Measurements from ENCODE around the gene GAB3. TPM values are rescaled to one million over a fixed set of nuclear protein-coding genes. Genes with fewer than 3 reads are reported as not detected.
"Not testable (repeated sequence)": the region's sequence is repeated elsewhere in the genome, so short reads cannot be mapped to it uniquely, and the experiment has no call there.

The GAB3 gene
- total RNA-seq, 4 donors from 2014 or later: 3.9 to 7.3 (median 5.2) TPM

DNA sequence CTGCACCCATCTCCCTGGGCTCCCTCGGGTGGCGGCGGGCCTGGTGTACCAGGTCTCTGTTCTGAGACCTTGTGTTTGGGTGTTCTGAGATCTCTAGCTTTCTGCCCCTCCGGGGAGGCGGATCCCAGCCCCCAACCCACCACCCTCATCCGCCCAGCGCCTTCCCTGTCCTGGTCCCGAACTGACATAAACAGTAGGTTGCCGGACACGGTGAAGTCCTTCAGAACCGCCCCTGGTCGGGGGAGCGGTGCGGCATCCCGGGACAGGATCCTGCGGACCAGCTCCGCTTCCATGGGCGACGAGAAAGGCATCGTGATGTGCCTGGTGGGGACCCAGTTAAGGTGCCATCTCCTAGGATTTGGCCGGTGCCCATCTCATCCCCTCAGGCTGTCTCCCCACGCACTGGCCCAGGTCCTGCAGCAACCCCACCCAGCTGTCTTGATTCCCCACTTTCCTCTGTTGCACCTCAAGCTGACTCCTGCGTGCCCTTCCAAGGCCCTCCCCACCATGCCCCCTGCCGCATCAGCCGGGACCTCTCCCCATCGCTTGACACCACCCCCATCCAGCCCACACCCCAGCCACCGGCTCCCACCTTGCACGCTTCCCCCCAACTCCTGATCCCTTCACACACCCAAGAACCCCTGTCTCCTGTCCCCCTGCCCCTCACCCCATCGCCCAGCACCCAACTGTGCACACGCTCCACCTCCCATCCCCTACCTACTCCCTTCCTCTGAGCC, 98.4 kb downstream of the GAB3 start:
- TF ChIP-seq POLR2AphosphoS5 (IDR thresholded peaks at IDR 0.05) (no peak), POLR2A (IDR thresholded peaks at IDR 0.05; ENCODE audit: low read depth) (no peak), EP300 (IDR thresholded peaks at IDR 0.05) (no peak)
- TF ChIP-seq, protein P1, sequence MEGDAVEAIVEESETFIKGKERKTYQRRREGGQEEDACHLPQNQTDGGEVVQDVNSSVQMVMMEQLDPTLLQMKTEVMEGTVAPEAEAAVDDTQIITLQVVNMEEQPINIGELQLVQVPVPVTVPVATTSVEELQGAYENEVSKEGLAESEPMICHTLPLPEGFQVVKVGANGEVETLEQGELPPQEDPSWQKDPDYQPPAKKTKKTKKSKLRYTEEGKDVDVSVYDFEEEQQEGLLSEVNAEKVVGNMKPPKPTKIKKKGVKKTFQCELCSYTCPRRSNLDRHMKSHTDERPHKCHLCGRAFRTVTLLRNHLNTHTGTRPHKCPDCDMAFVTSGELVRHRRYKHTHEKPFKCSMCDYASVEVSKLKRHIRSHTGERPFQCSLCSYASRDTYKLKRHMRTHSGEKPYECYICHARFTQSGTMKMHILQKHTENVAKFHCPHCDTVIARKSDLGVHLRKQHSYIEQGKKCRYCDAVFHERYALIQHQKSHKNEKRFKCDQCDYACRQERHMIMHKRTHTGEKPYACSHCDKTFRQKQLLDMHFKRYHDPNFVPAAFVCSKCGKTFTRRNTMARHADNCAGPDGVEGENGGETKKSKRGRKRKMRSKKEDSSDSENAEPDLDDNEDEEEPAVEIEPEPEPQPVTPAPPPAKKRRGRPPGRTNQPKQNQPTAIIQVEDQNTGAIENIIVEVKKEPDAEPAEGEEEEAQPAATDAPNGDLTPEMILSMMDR (IDR thresholded peaks at IDR 0.05): no peak
- Histone ChIP-seq H3K27me3 (no peaks in the 10 kb centered on the region), H3K4me3 (no peak overlapping the region), H3K27ac (replicated peaks in 1 of 4) (no peak overlapping the region), H3K4me1 (no peaks in the 10 kb centered on the region), H3K9me3 (no peaks in the 10 kb centered on the region), H3K36me3 (no peaks in the 10 kb centered on the region)
- 94% methylated on average over 22 of the region's 30 CpGs for WGBS
- no peak for DNase-seq (ENCODE audit: extremely low spot score)
- intact Hi-C loops (cut with DNase I): no loop called here

DNA sequence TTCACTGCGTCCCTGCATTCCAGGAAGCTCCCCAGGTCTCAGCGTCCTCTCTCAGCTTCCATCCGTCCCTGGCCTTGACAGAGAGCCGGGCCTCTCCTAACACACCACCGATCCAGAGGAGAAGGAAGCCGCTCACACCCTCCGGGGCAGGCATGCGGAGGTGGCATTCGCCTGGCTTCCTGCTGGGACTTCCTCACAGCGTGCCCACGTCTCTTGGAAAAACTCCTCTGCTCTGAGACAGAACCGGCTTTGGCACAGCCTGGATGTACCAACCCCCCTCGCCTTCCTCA, 100.7 kb downstream of the GAB3 start:
- Histone ChIP-seq H3K27me3 (no peaks in the 10 kb centered on the region), H3K4me1 (no peaks in the 10 kb centered on the region), H3K36me3 (no peaks in the 10 kb centered on the region), H3K27ac (replicated peaks in 1 of 4) (no peak overlapping the region), H3K4me3 (no peak overlapping the region), H3K9me3 (no peaks in the 10 kb centered on the region)
- whole genome bisulfite sequencing: 71% methylated on average over 12 of the region's 13 CpGs
- TF ChIP-seq, protein P1 (IDR thresholded peaks at IDR 0.05): no peak
- TF ChIP-seq POLR2A (IDR thresholded peaks at IDR 0.05; ENCODE audit: low read depth) (no peak), POLR2AphosphoS5 (IDR thresholded peaks at IDR 0.05) (no peak), EP300 (IDR thresholded peaks at IDR 0.05) (no peak)
- no peak for DNase-seq (ENCODE audit: extremely low spot score)
- intact Hi-C loops (cut with DNase I): no loop called here

DNA sequence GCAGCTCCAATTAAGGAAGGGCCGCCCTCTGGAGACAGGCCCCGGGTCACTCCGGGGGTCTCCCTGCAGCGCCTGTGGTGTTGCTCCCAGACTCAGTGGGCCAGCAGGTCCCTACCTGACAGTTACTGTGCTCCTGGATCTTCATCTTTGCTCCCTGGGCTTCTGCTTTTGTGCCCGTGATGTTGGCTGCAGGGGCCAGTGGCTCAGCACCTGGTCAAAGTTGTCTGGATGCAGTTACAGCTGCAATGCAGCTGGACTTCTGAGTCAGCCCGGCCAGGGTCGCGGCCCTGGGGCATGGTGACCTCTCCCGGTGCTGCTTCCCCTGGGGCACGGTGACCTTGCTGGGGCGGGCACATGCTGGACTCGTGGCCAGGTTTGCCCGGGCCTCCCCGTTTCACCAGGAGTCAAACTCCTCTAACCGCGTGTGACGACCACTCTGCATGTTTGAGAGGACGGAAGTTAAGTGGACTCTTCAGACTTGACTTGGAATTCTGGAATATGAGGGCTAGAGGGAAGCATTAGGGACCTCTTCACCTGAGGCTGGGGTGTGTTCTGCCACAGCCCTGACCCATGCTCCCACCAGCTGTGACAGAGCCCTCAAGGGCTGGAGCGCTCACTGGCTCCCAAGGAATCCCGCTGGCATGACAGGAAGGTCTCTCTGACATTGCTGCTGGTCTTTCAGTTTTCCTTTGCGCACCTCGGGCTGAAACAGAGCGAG, 101.2 kb downstream of the GAB3 start:
- DNase-seq (ENCODE audit: extremely low spot score): no peak
- intact Hi-C loops (cut with DNase I): no loop called here
- Histone ChIP-seq H3K4me3 (no peak overlapping the region), H3K36me3 (no peaks in the 10 kb centered on the region), H3K27ac (replicated peaks in 1 of 4) (no peak overlapping the region), H3K9me3 (no peaks in the 10 kb centered on the region), H3K27me3 (no peaks in the 10 kb centered on the region), H3K4me1 (no peaks in the 10 kb centered on the region)
- no peak for TF ChIP-seq POLR2A (IDR thresholded peaks at IDR 0.05; ENCODE audit: low read depth)
- no peak for TF ChIP-seq POLR2AphosphoS5 (IDR thresholded peaks at IDR 0.05)
- no peak for TF ChIP-seq EP300 (IDR thresholded peaks at IDR 0.05)
- TF ChIP-seq, protein P1 (IDR thresholded peaks at IDR 0.05): no peak
- WGBS: 82% methylated on average over 20 of the region's 23 CpGs

DNA sequence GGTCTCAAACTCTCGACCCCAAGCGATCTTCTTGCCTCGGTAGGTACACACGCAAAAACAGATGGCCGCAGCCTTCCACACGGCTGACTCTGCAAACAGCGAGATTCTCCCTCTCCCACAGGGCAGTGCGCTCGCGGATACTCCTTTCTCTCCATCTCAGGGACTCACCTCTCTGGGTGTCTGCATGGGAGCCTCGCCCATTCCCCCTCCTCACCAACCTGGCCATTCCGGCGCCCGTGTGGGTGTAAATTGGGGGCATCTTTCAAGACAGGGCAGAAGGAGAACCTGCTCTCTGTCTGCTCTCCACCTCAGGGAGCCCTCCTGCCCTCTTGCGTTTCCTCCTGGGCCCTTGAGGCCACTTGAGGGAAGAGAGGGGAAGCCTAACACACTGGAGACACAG, 101.9 kb downstream of the GAB3 start:
- Histone ChIP-seq H3K4me1 (no peaks in the 10 kb centered on the region), H3K27me3 (no peaks in the 10 kb centered on the region), H3K4me3 (no peak overlapping the region), H3K27ac (replicated peaks in 1 of 4) (no peak overlapping the region), H3K9me3 (no peaks in the 10 kb centered on the region), H3K36me3 (no peaks in the 10 kb centered on the region)
- intact Hi-C loops (cut with DNase I): no loop called here
- DNase-seq (ENCODE audit: extremely low spot score): no peak
- 84% methylated on average over 15 of the region's 15 CpGs for WGBS
- no peak for TF ChIP-seq EP300 (IDR thresholded peaks at IDR 0.05)

DNA sequence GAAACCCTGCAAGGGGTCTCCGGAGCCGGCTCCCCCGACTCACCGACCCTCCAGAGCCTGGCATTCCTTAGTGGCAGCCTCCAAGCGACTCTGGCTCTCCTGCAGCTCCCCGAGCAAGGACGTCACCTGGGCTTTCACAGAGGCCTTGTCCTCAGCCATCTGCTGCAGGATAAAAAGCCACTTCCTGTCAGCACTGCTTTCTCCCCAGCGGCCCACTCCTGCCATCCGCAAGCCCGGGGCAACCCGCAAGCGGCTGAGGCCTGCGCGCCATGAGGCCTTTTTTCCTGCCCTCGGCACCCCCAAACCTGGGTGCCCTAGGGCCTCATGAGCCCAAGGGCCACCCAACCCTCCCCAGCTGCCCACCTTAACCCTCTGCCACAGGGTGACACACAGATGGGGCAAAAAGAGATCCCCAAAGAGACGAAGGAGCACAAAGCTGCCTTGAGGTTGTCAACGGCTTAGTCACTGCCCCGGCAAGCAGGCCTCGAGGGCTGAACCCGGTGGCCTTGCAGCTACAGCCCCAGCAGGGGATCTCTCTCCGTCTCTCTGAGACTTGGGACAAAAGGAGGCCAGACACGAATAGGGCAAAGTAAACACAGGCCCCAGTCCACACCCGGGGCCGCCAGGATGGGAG, 105.0 kb downstream of the GAB3 start:
- DNase-seq (ENCODE audit: extremely low spot score); H3K9me3 ChIP-seq; H3K36me3 ChIP-seq; H3K27me3 ChIP-seq; intact Hi-C loops (cut with DNase I); H3K4me3 ChIP-seq; H3K27ac ChIP-seq (replicated peaks in 1 of 4); H3K4me1 ChIP-seq: not testable (repeated sequence)
- no CpG with 5 or more reads among the region's 24 CpGs for WGBS

DNA sequence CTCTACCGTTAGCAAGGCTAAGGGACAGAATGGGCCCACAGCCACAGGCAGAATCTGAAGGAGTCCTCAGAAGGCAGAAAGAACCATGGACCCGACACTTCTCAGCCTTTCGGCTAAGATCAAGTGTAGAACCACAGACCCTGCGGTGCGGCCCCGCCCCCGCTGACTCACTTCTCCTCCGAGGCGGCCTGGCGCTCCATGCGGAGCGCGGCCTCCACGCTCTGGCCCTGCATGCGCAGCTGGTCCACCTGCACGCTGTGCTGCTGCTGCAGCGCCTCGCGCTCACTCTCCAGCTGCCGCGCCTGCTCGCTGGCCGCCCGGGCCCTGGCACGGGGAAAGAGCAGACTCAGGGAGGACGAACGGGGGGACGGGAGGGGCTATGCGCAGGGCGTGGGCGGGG, 107.2 kb downstream of the GAB3 start:
- DNase-seq (ENCODE audit: extremely low spot score); H3K36me3 ChIP-seq; H3K27ac ChIP-seq (replicated peaks in 1 of 4); H3K9me3 ChIP-seq; H3K4me3 ChIP-seq; H3K27me3 ChIP-seq; intact Hi-C loops (cut with DNase I); H3K4me1 ChIP-seq: not testable (repeated sequence)
- WGBS: no CpG with 5 or more reads among the region's 31 CpGs

DNA sequence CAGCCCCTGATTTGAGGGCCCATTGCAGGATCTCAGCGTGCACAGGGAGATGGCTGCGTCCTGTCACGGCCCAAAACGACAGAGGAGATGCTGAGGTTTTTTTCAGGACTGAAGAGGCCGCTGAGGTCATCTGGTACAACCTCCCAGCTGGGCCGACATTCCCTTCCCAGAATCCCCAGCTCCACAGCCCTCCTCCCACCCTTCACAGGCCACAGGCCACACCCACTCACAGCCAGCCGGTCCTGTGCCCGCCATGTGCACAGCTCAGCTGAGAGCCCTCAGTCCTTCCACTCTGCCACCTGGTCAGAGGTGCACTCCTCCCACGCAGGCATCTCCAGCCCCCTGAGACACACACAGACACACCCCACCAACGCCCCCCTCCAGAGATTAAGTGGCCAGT, 109.1 kb downstream of the GAB3 start:
- no CpG with 5 or more reads among the region's 10 CpGs for WGBS
- H3K4me1 ChIP-seq; H3K36me3 ChIP-seq; DNase-seq (ENCODE audit: extremely low spot score); H3K27ac ChIP-seq (replicated peaks in 1 of 4); intact Hi-C loops (cut with DNase I); H3K27me3 ChIP-seq; H3K4me3 ChIP-seq; H3K9me3 ChIP-seq: not testable (repeated sequence)

DNA sequence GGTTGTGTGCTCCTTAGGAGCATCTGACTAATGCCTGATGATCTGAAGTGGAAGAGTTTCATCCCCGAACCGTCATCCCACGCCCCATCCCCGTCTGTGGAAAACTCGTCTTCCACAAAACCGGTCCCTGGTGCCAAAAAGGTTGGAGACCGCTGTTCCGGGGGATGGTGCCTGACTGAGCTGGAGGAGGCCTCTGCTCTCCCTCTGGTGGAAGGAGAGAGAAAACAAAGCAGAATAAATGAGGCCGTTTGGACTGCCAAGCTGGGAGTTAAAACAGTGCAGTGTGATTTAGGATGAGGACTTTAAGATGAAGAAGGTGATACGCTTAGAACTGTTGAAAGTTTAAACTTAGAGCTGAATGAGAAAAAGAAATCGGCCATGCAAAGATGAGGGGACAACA, 117.2 kb downstream of the GAB3 start:
- H3K27ac ChIP-seq (replicated peaks in 1 of 4); H3K27me3 ChIP-seq; H3K36me3 ChIP-seq; H3K9me3 ChIP-seq; H3K4me1 ChIP-seq; DNase-seq (ENCODE audit: extremely low spot score); intact Hi-C loops (cut with DNase I); H3K4me3 ChIP-seq: not testable (repeated sequence)
- WGBS: no CpG with 5 or more reads among the region's 11 CpGs

DNA sequence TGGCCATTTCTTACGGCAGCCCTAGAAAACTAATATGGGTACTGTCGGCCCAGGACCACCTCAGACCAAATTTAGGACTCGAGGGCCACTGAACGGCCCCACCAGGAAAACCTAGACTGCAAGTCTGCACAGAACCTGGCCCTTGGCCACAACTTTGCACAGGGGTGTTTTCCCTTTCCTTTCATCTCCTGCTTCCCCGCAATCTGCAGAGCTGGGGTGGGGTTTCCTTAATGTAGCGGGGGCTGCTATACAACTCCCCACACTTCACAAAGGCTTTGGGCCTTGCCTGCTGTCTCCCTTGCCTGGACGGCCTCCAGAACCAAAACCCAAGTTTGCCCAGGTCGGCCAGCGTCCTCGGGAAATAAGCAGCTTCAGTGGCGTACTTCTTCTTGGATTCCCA, 119.9 kb downstream of the GAB3 start:
- H3K4me1 ChIP-seq; DNase-seq (ENCODE audit: extremely low spot score); H3K27me3 ChIP-seq; H3K27ac ChIP-seq (replicated peaks in 1 of 4); intact Hi-C loops (cut with DNase I); H3K36me3 ChIP-seq; H3K9me3 ChIP-seq; H3K4me3 ChIP-seq: not testable (repeated sequence)
- no CpG with 5 or more reads among the region's 11 CpGs for WGBS
